IMR-90 (cell line): ENCODE data around the gene LAMTOR3. TPM values are rescaled to one million over a fixed set of nuclear protein-coding genes. Genes with fewer than 3 reads are reported as not detected.

ENCODE experiments used
- ATAC-seq: fragments of 200-7000 bp; cut with Tn5 transposase; 2 replicates; pipeline ENCODE4 v1.9.1; 2020; ENCODE audit warnings: low read depth, mild to moderate bottlenecking, moderate library complexity
- BruUV-seq: library from RNA; stranded (reverse); fragments of 400-500 nt; replicated peaks from 2 replicates; lab custom pipeline; 2021; lab: Mats Ljungman, UMichigan
- CTCF ChIA-PET: fragments of 300-600 bp; formaldehyde crosslinking; extraction: SDS; loops from one replicate; lab custom pipeline; 2021; ENCODE audit warnings: antibody characterized with exemption; lab: Yijun Ruan, JAX
- POLR2A ChIA-PET: fragments of 300-600 bp; sonication (Branson Sonifier 250); formaldehyde crosslinking; loops from one replicate; lab custom pipeline; 2022; ENCODE audit warnings: antibody characterized with exemption; ENCODE audit not compliant: unreplicated experiment; lab: Charles Lee
- DNase-seq: peaks from one replicate; pipeline ENCODE4 v3.0.0; 2013
- H2AFZ ChIP-seq: replicated peaks from 2 replicates; pipeline ENCODE3; 2013; ENCODE audit warnings: low read length, mild to moderate bottlenecking; ENCODE audit not compliant: poor library complexity
- H2AK5ac ChIP-seq: 2 replicates; pipeline ENCODE4 v1.6.1; 2013; ENCODE audit warnings: low read depth, low read length, inconsistent platforms
- H2AK9ac ChIP-seq: replicated peaks from 2 replicates; pipeline ENCODE3; 2013; ENCODE audit warnings: mild to moderate bottlenecking, low read depth, low read length, moderate library complexity; ENCODE audit not compliant: poor library complexity
- H2BK120ac ChIP-seq: 2 replicates; pipeline ENCODE4 v1.6.1; 2013; ENCODE audit warnings: low read depth, low read length, inconsistent platforms
- H2BK15ac ChIP-seq: 3 replicates; pipeline ENCODE4 v1.6.1; 2013; ENCODE audit warnings: low read depth, low read length, inconsistent platforms
- H2BK20ac ChIP-seq: 2 replicates; pipeline ENCODE4 v1.6.1; 2013; ENCODE audit warnings: low read depth, mild to moderate bottlenecking, inconsistent platforms, low read length, moderate library complexity
- H2BK5ac ChIP-seq: 2 replicates; pipeline ENCODE4 v1.6.1; 2013; ENCODE audit warnings: mild to moderate bottlenecking, low read depth, low read length, inconsistent platforms; ENCODE audit not compliant: poor library complexity, severe bottlenecking
- H3K14ac ChIP-seq: replicated peaks from 2 replicates; pipeline ENCODE4 v1.6.1; 2013; ENCODE audit warnings: low read depth, low read length, inconsistent platforms
- H3K18ac ChIP-seq: 2 replicates; pipeline ENCODE4 v1.6.1; 2013; ENCODE audit warnings: low read depth, low read length, control low read depth
- H3K23ac ChIP-seq: 2 replicates; pipeline ENCODE4 v1.6.1; 2013; ENCODE audit warnings: low read depth, low read length, inconsistent platforms
- H3K27ac ChIP-seq: 2 replicates; pipeline ENCODE4 v1.5.1; 2013; ENCODE audit warnings: mild to moderate bottlenecking, control low read depth, low read length; ENCODE audit not compliant: insufficient read depth
- H3K27me3 ChIP-seq: 2 replicates; pipeline ENCODE4 v1.6.1; 2013; ENCODE audit warnings: low read length; ENCODE audit not compliant: control insufficient read depth, insufficient read depth
- H3K36me3 ChIP-seq: 2 replicates; pipeline ENCODE4 v1.6.1; 2013; ENCODE audit warnings: low read length, mixed read lengths; ENCODE audit not compliant: control insufficient read depth, insufficient read depth
- H3K4ac ChIP-seq: 2 replicates; pipeline ENCODE4 v1.6.1; 2013; ENCODE audit warnings: low read depth, low read length, inconsistent platforms
- H3K4me1 ChIP-seq: 2 replicates; pipeline ENCODE4 v1.6.1; 2013; ENCODE audit warnings: low read length, mixed read lengths; ENCODE audit not compliant: control insufficient read depth, insufficient read depth
- H3K4me2 ChIP-seq: 2 replicates; pipeline ENCODE4 v1.6.1; 2013; ENCODE audit warnings: low read depth, mild to moderate bottlenecking, control low read depth, low read length, moderate library complexity
- H3K4me3 ChIP-seq: 2 replicates; pipeline ENCODE4 v1.5.1; 2013; ENCODE audit warnings: low read depth, mild to moderate bottlenecking, control low read depth, low read length, moderate library complexity; ENCODE audit not compliant: insufficient read depth
- H3K56ac ChIP-seq: 2 replicates; pipeline ENCODE4 v1.6.1; 2013; ENCODE audit warnings: low read length, inconsistent platforms; ENCODE audit not compliant: insufficient read depth; ENCODE audit errors: extremely low read depth
- H3K79me1 ChIP-seq, 2 experiments: 2 replicates each; pipeline ENCODE4 v1.6.1; 2013; ENCODE audit warnings: low read length in 2 of 2, inconsistent platforms in 1 of 2, low read depth in 1 of 2
- H3K9ac ChIP-seq: 2 replicates; pipeline ENCODE4 v1.6.1; 2013; ENCODE audit warnings: low read depth, low read length, control low read depth
- H3K9me1 ChIP-seq: 2 replicates; pipeline ENCODE4 v1.6.1; 2013; ENCODE audit warnings: low read length, inconsistent platforms; ENCODE audit not compliant: insufficient read depth
- H3K9me3 ChIP-seq: 2 replicates; pipeline ENCODE4 v1.6.1; 2013; ENCODE audit warnings: low read length; ENCODE audit not compliant: control insufficient read depth, insufficient read depth
- H4K20me1 ChIP-seq: 2 replicates; pipeline ENCODE4 v1.6.1; 2013; ENCODE audit warnings: low read length, inconsistent platforms; ENCODE audit not compliant: insufficient read depth
- H4K5ac ChIP-seq: 2 replicates; pipeline ENCODE4 v1.6.1; 2013; ENCODE audit warnings: mild to moderate bottlenecking, low read depth, low read length, control low read depth
- H4K8ac ChIP-seq, 2 experiments: 2 replicates each; pipeline ENCODE4 v1.6.1; 2013; ENCODE audit warnings: low read depth in 2 of 2, low read length in 2 of 2, control low read depth in 1 of 2, inconsistent platforms in 1 of 2
- H4K91ac ChIP-seq: 2 replicates; pipeline ENCODE4 v1.6.1; 2013; ENCODE audit warnings: low read depth, low read length, inconsistent platforms; ENCODE audit not compliant: insufficient read depth
- CTCF ChIP-seq: conservative IDR thresholded peaks from 2 replicates; pipeline ENCODE4 v1.5.1; 2012; ENCODE audit warnings: mild to moderate bottlenecking, low read depth, low read length, improper control_type of control experiment
- MAFK ChIP-seq: IDR thresholded peaks from 2 replicates; pipeline ENCODE4 v1.6.1; 2012; ENCODE audit warnings: low read depth, low read length, improper control_type of control experiment
- RAD21 ChIP-seq: IDR thresholded peaks from 2 replicates; pipeline ENCODE4 v1.6.1; 2012; ENCODE audit warnings: low read length, improper control_type of control experiment
- WGBS, 2 experiments: methylation state at CpG; one replicate each; pipeline versions ENCODE4 v1.1.5 to v1.1.7; 2013; ENCODE audit warnings: missing lambda C conversion rate in 2 of 2; ENCODE audit not compliant: insufficient read length in 1 of 2; ENCODE audit errors: extremely low coverage in 2 of 2; 5-methylcytosine and 5-hydroxymethylcytosine counted together
- dilution Hi-C: fragments of 300-500 bp; cut with HindIII; formaldehyde crosslinking; loops from one replicate; pipeline ENCODE4 v1.14.3; 2018; ENCODE audit warnings: low sequenced_read_pairs; ENCODE audit not compliant: unreplicated experiment
- in situ Hi-C: fragments of 300-500 bp; cut with MboI; formaldehyde crosslinking; loops from 3 replicates; pipeline ENCODE4 v1.14.3; 2019; ENCODE audit warnings: low sequenced_read_pairs, inconsistent platforms, mixed read lengths
- intact Hi-C: fragments of 100-400 bp; cut with micrococcal nuclease; formaldehyde crosslinking; loops from 2 replicates; pipeline ENCODE4 v1.10.0; 2022
- polyA plus RNA-seq, 3 experiments: library from polyadenylated mRNA; depleted of rRNA; stranded (reverse); fragments of >200 nt; gene quantifications; 2 replicates each; pipeline ENCODE4 v1.2.3, GENCODE V29; 2012; ENCODE audit warnings: low replicate concordance in 1 of 3
- total RNA-seq: library from RNA; depleted of rRNA; stranded (reverse); fragments of >200 nt; gene quantifications from 2 replicates; pipeline ENCODE4 v1.2.3, GENCODE V29; 2012

LAMTOR3 gene
- total and polyA plus RNA-seq, 2 of the 4 experiments (the other 2 are of a cell fraction) = 28.6 to 35.7 TPM

- in situ Hi-C loops (no loop called here), dilution Hi-C loops (no loop called here), intact Hi-C loops (no loop called here)
- Histone ChIP-seq H2BK120ac (no peak overlapping the region), H3K23ac (no peak overlapping the region), H3K36me3 (no peaks in the 10 kb centered on the region), H2BK20ac (no peak overlapping the region), H2AFZ (no peak overlapping the region), H2BK15ac (no peak overlapping the region), H3K14ac (no peak overlapping the region), H3K79me1 (no peaks in the 10 kb centered on the region), H3K4me3 (no peak overlapping the region), H3K9me3 (no peaks in the 10 kb centered on the region), H3K9me1 (no peaks in the 10 kb centered on the region), H2BK5ac (no peak overlapping the region), H3K4ac (no peak overlapping the region), H4K20me1 (no peaks in the 10 kb centered on the region), H3K27me3 (0 out of 2 replicates have a peak, but pooled peaks cover 2% of the 10 kb centered on the region), H3K9ac (no peak overlapping the region), H3K27ac (no peak overlapping the region), H3K56ac (no peak overlapping the region), H2AK5ac (no peak overlapping the region), H3K18ac (no peak overlapping the region), H3K4me2 (no peak overlapping the region), H3K4me1 (no peaks in the 10 kb centered on the region), H4K5ac (no peak overlapping the region), H4K8ac (no peak overlapping the region), H4K91ac (no peak overlapping the region), H2AK9ac (no peak overlapping the region)
- POLR2A ChIA-PET = no interaction called here
- BruUV-seq = no TSS peak
- WGBS, 2 experiments = 43% methylated on average over 1 of the region's 2 CpGs; no CpG with 5 or more reads in 1 of the 2 experiments
- CTCF ChIA-PET = no interaction called here
- TF ChIP-seq CTCF (no peak), RAD21 (no peak), MAFK (no peak)
- no peak for DNase-seq
- no peak for ATAC-seq
Observed at GRCh38 chr4:99838927-99839326, 55.3 kb downstream of the LAMTOR3 start.
